Myocyte (in vitro differentiated cells): ENCODE results near the gene LARP4B. TPM values are rescaled to one million over a fixed set of nuclear protein-coding genes. Genes with fewer than 3 reads are reported as not detected.
"Not testable (repeated sequence)": the region's sequence is repeated elsewhere in the genome, so short reads cannot be mapped to it uniquely, and the experiment has no call there.

ENCODE experiments used
- DNase-seq: peaks from one replicate; pipeline ENCODE4 v3.0.0-alpha.2; 2012; ENCODE audit warnings: low read depth
- total RNA-seq: library from RNA; depleted of rRNA; stranded (reverse); fragments of >200 nt; gene quantifications from 2 replicates; pipeline ENCODE4 v1.2.3, GENCODE V29; 2014

Gene LARP4B
- total RNA-seq, 1 donor from 2014 or later, result 28.0 TPM

- no peak for DNase-seq
Observed at GRCh38 chr10:773562-774161, 157.8 kb downstream of the LARP4B start.

- no peak for DNase-seq
Observed at GRCh38 chr10:772227-772637, 159.3 kb downstream of the LARP4B start.

GRCh38 chr10:771647-772046 lies 159.9 kb downstream of the LARP4B start:
- no peak for DNase-seq

GRCh38 chr10:770975-771374 lies 160.5 kb downstream of the LARP4B start:
- DNase-seq, result no peak

- DNase-seq, result not testable (repeated sequence)
Observed at GRCh38 chr10:770048-770712, 161.3 kb downstream of the LARP4B start.

GRCh38 chr10:767794-768193 lies 163.7 kb downstream of the LARP4B start:
- DNase-seq, result no peak

- DNase-seq, result no peak
Observed at GRCh38 chr10:767211-767610, 164.3 kb downstream of the LARP4B start.

- no peak for DNase-seq
Observed at GRCh38 chr10:761376-761775, 170.1 kb downstream of the LARP4B start.

GRCh38 chr10:760622-761021 lies 170.9 kb downstream of the LARP4B start:
- DNase-seq, result no peak

GRCh38 chr10:759898-760477 lies 171.5 kb downstream of the LARP4B start:
- no peak for DNase-seq

Other genes with a start within 250 kb of the LARP4B start
- 28.7 and 31.9 TPM in 2 replicates for gene DIP2C, start 242.0 kb downstream of the LARP4B start, total RNA-seq
- 55.8 and 57.4 TPM in 2 replicates for gene GTPBP4, start 56.7 kb upstream of the LARP4B start, total RNA-seq
- gene IDI2, start 94.2 kb upstream of the LARP4B start, total RNA-seq, result not detected in 2 replicates
- gene IDI1, start 117.4 kb upstream of the LARP4B start, total RNA-seq, result 181 and 383 TPM in 2 replicates
- gene WDR37, start 124.7 kb upstream of the LARP4B start, total RNA-seq, result 13.6 and 17.0 TPM in 2 replicates